Esophagus (tissue), 2 donors: Measurements from ENCODE around the gene HLA-DOA. TPM values are rescaled to one million over a fixed set of nuclear protein-coding genes. Genes with fewer than 3 reads are reported as not detected.

ENCODE experiments used
- H3K27ac ChIP-seq, 2 donors: one replicate each; pipeline ENCODE4 v1.5.1; 2013; ENCODE audit warnings: low read depth in 2 of 2, mild to moderate bottlenecking in 2 of 2, inconsistent platforms in 1 of 2, low read length in 1 of 2, moderate library complexity in 1 of 2
- H3K27me3 ChIP-seq, 2 donors: one replicate each; pipeline ENCODE4 v1.6.1; 2013; ENCODE audit warnings: low read length in 2 of 2, control low read depth in 1 of 2, mild to moderate bottlenecking in 1 of 2; ENCODE audit not compliant: insufficient read depth in 2 of 2, control insufficient read depth in 1 of 2
- H3K36me3 ChIP-seq, 2 donors: one replicate each; pipeline ENCODE4 v1.6.1; 2013; ENCODE audit warnings: low read length in 1 of 2; ENCODE audit not compliant: control insufficient read depth in 2 of 2, insufficient read depth in 2 of 2
- H3K4me1 ChIP-seq, 2 donors: one replicate each; pipeline ENCODE4 v1.6.1; 2013; ENCODE audit warnings: low read length in 1 of 2; ENCODE audit not compliant: control insufficient read depth in 2 of 2, insufficient read depth in 2 of 2
- H3K4me3 ChIP-seq, 2 donors: one replicate each; pipeline ENCODE4 v1.5.1; 2013; ENCODE audit warnings: low read length in 2 of 2, mild to moderate bottlenecking in 2 of 2, low read depth in 1 of 2, moderate library complexity in 1 of 2
- H3K9me3 ChIP-seq, 2 donors: one replicate each; pipeline ENCODE4 v1.6.1; 2013; ENCODE audit warnings: mild to moderate bottlenecking in 2 of 2, low read depth in 1 of 2, low read length in 1 of 2, moderate library complexity in 1 of 2; ENCODE audit not compliant: control insufficient read depth in 2 of 2, insufficient read depth in 1 of 2
- WGBS, 2 donors: extraction: QIAGEN DNeasy Blood & Tissue Kit; methylation state at CpG; one replicate each; pipeline ENCODE4 v1.1.7; 2013; 5-methylcytosine and 5-hydroxymethylcytosine counted together
- polyA plus RNA-seq, 2 donors: library from polyadenylated mRNA; stranded (reverse); fragments of 200-250 nt; gene quantifications; one replicate each; pipeline ENCODE4 v1.2.3, GENCODE V29; 2013
- donor health status: healthy with polysubstance abuse.
- donor health status: Bipolar disorder and iron deficiency.

The HLA-DOA gene
- polyA plus RNA-seq, 2 donors: 0.49 to 1.5 TPM

DNA sequence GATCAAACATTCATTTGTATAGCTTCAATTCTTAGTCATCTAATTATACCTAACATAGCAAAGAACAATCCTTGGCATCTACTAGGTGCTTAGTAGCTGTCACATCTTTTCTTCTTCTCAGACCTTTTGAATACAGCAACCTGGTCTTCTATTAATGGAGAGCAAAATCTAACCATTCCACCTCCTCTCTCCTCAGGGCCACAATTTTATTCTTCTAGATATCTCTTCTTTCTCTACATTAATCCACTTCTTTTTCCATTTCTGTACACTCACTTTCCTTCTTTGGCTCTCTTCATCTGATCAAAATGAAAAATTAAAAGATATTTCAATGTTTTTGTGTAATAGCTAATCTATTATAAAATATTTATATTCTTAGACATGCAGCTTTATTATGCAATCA lies 9.0 kb upstream of the HLA-DOA start:
- no peaks in the 10 kb centered on the region for H3K9me3 ChIP-seq
- no peaks in the 10 kb centered on the region for H3K36me3 ChIP-seq
- H3K27ac ChIP-seq: no peak overlapping the region
- H3K4me3 ChIP-seq: no peak overlapping the region
- peaks cover 0 to 3% of the 10 kb centered on the region in 2 donors for H3K27me3 ChIP-seq
- peaks cover 0 to 3% of the 10 kb centered on the region in 2 donors for H3K4me1 ChIP-seq

DNA sequence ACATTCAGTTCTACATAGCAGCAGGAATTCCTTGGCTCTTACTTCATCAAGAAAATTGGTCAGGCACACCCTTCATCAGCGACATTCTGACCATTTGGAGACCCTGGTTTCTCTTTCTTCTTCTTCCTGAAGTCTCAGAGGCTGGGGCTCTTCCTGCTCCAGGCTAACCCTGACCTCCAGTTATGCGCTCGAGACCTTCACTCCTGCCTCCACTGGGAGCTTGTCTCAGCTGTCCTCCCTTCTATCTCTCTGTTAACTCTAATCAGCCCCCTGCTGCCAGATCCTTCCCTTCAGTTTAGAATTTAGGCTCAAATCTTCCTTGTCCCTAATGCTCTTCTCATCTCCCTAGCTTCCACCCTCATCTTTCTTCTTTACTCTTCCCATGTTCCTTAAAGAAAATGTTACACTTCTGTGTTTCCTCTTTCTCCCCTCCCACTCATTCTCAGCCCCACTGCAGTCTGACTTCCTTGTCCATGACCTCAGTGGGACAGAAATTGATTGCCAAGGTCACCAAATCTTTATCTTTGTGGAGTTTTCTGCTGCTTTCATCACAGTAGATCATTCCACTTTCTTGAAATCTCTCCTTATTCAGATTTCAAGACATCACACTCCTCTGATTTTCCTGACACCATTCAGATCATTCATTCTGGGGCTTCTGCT lies 8.4 kb upstream of the HLA-DOA start:
- 83 to 93% methylated on average over 3 of the region's 3 CpGs for WGBS, 2 donors
- Histone ChIP-seq H3K27ac (no peak overlapping the region), H3K9me3 (no peaks in the 10 kb centered on the region), H3K36me3 (no peaks in the 10 kb centered on the region), H3K27me3 (peaks cover 0 to 3% of the 10 kb centered on the region in 2 donors), H3K4me1 (peaks cover 0 to 3% of the 10 kb centered on the region in 2 donors), H3K4me3 (no peak overlapping the region)

DNA sequence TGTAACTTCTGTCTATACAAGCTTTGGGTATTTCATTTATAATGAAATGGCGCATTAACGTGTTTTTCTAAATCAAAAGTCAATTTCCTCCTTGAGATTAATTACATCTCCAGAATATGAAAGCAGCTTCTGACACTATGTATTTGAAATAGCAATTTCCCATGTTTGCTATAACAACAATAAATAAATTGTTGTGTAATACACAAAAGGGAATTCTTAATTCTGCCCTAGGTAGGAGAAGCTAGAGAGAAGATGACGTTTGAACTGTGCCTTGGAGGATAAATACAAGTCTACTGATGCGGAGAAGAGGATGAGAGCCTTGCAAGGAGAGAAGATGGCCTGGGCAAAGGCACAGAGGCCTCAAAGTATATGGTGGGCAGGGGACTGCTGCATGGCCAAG lies 7.6 kb upstream of the HLA-DOA start:
- peaks cover 0 to 3% of the 10 kb centered on the region in 2 donors for H3K4me1 ChIP-seq
- H3K27me3 ChIP-seq: peaks cover 0 to 3% of the 10 kb centered on the region in 2 donors
- no peaks in the 10 kb centered on the region for H3K36me3 ChIP-seq
- 72 to 74% methylated on average over 4 of the region's 4 CpGs for WGBS, 2 donors
- H3K4me3 ChIP-seq: no peak overlapping the region
- no peak overlapping the region for H3K27ac ChIP-seq
- H3K9me3 ChIP-seq: no peaks in the 10 kb centered on the region

DNA sequence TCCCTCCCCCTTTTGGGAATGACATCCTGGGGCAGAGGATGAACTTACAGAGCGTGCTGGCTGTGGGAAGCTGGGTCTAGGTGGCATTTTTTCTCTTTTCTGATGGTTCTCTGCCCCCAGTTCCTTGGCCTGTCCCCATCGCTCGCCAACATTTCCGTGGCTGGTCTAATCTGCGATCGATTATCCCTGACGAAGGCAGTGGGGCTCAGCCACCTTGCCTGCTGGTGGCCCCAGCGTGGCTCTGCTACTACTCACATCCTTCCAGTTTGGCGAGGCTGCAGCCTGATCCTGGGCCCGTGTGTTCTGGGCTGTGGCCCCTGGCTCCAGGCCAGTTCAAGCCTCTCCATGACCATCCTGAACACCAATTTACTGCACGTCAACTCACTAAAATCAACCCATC lies 6.4 kb upstream of the HLA-DOA start:
- no peak overlapping the region for H3K4me3 ChIP-seq
- H3K27ac ChIP-seq: no peak overlapping the region
- H3K27me3 ChIP-seq: peaks cover 0 to 3% of the 10 kb centered on the region in 2 donors
- WGBS, 2 donors: 74 to 82% methylated on average over 11 of the region's 11 CpGs
- H3K4me1 ChIP-seq: peaks cover 0 to 3% of the 10 kb centered on the region in 2 donors
- H3K9me3 ChIP-seq: no peaks in the 10 kb centered on the region
- H3K36me3 ChIP-seq: no peaks in the 10 kb centered on the region

DNA sequence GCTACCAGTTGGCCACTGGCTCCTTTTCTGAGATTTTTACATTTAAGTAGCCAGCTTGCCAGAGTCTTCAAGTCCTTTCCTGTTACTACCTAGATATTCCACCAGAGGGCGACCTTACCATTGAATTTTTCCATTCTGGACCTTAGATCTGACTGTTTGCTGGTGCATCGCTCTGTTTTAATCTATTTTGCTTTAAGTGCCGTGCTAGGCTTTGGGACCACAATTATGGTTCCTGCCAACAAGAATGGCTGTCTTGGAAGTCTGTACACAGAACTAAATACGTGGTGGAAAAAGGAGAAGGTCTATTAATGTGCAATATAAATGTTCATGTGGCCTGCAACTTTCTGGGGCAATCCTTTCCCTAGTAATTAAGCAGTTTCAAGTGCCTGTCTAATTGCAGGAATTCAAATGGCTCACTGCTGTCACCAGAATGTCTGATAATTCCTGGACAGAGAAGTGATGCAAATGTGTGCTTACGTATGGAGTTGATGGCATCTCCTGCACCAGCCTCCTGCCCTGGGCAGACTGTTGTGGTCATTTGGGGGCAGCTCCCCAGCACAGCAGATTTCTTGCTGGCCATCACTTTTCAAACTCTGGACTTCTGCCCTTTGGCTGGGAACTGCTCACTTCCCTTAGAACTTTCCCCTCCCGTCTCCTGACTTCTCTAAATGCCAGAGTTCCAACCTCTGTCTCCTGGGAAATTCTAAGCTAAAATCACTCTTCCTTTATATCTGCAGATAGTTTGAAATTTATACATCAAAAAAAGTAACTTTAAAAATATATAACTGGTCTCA lies 5.6 kb upstream of the HLA-DOA start:
- no peak overlapping the region for H3K27ac ChIP-seq
- WGBS, 2 donors: 21 to 24% methylated on average over 6 of the region's 6 CpGs

DNA sequence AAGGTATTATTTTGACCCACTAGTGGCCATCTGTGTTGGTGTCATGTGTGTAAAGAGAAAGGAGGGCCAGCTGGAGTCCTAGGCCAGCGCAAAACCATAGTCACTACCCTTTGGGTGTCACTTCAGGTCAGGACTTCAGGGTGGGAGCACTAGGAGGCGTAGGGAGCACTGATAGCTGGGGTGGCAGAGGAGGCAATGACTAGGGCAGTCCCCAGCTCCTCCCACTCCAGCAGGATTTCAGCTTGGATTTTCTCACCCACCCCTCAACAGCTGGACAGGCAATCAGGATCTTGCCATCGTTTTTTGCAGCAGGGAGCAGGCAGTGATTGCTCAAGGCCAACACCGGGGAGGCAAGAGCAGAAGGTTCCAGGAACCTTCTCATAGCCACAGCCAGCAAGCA lies 4.2 kb upstream of the HLA-DOA start:
- Histone ChIP-seq H3K27me3 (peaks cover 0 to 3% of the 10 kb centered on the region in 2 donors), H3K36me3 (no peaks in the 10 kb centered on the region), H3K27ac (no peak overlapping the region), H3K4me3 (no peak overlapping the region), H3K9me3 (no peaks in the 10 kb centered on the region), H3K4me1 (no peaks in the 10 kb centered on the region)
- 47 to 51% methylated on average over 4 of the region's 4 CpGs for WGBS, 2 donors

More for the DNA sequence above, 5.6 kb upstream of the HLA-DOA start:
- Histone ChIP-seq H3K9me3 (no peaks in the 10 kb centered on the region), H3K36me3 (no peaks in the 10 kb centered on the region), H3K27me3 (peaks cover 0 to 3% of the 10 kb centered on the region in 2 donors), H3K4me1 (peaks cover 0 to 3% of the 10 kb centered on the region in 2 donors), H3K4me3 (no peak overlapping the region)

DNA sequence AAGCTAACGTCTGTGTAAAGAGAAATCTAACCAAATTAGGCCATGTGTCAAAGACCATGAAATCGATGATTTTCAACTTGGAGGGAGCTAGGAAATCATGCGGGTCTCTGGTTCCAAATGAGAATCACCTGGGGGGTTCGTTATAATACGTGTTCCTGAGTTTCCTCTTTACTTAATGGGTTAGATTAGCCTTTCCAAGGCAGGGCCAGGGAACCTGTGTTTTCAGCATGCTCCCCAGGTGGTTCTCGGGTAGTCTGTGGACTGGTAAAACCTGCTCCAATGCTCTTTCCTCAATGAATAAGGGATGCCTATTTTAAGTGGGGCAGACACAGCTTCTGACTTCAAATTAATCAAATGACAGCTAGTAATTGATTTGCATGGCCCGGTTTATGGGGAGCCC lies 965 bp upstream of the HLA-DOA start:
- Histone ChIP-seq H3K4me1 (no peaks in the 10 kb centered on the region), H3K27me3 (peaks cover 0 to 3% of the 10 kb centered on the region in 2 donors), H3K4me3 (no peak overlapping the region), H3K27ac (no peak overlapping the region), H3K9me3 (no peaks in the 10 kb centered on the region), H3K36me3 (no peaks in the 10 kb centered on the region)
- 68 to 78% methylated on average over 7 of the region's 7 CpGs for WGBS, 2 donors

DNA sequence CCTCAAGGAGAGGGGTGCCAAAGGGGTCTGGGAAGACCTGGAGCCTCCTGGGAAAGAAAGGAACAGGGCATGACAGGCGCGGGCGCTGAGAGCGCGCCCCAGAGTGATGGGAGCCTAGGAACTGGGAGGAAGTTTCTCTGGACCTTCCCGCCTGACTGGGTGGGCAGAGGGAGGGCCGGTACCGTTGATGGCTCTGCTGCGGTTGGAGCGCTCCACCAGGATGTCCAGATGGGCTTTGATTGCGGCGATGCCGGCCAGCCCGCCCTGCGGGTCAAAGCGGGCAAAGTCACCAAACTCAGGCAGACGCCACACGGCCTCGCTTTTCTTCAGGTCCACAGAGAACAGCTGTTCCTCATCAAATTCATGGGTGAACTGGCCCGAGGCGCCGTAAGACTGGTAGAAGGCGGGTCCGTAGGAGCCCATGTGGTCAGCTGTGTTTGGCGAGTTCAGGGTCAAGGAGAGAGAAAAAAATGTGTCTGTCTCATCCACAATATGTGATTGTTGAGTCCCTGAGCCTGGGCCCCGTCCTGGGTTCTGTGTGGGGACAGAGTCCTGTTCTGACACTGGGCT lies 1.5 kb downstream of the HLA-DOA start:
- H3K27ac ChIP-seq: no peak overlapping the region
- no peak overlapping the region for H3K4me3 ChIP-seq
- no peaks in the 10 kb centered on the region for H3K4me1 ChIP-seq
- WGBS, 2 donors: 88% methylated on average over 26 of the region's 26 CpGs
- H3K9me3 ChIP-seq: no peaks in the 10 kb centered on the region
- no peaks in the 10 kb centered on the region for H3K27me3 ChIP-seq
- H3K36me3 ChIP-seq: no peaks in the 10 kb centered on the region

DNA sequence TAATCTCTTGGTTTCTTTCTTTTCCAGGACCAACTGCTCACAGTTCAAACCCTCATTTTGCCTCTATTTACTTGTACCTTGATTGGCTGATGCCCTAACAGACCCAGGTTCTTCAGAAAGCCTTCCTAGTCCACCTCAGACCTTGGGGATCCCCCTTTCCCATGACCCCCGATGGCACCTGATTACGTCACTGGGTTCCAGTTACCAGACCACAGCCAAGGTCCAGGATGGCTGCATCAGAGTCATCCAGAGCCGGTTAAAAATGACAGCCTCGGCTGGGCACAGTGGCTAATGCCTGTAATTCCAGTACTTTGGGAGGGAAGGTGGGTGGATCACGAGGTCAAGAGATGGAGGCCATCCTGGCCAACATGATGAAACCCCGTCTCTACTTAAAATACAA lies 4.5 kb downstream of the HLA-DOA start:
- no peaks in the 10 kb centered on the region for H3K9me3 ChIP-seq
- 79 to 80% methylated on average over 6 of the region's 6 CpGs for WGBS, 2 donors
- H3K27me3 ChIP-seq: no peaks in the 10 kb centered on the region
- no peaks in the 10 kb centered on the region for H3K4me1 ChIP-seq
- no peak overlapping the region for H3K4me3 ChIP-seq
- no peaks in the 10 kb centered on the region for H3K36me3 ChIP-seq
- no peak overlapping the region for H3K27ac ChIP-seq
